Measurements from ENCODE around the gene OGFR.

The OGFR gene

GRCh38 chr20:62777528-62777830 is 27.2 kb upstream of the OGFR start:
- Histone ChIP-seq H3K36me3 (no peaks in the 10 kb centered on the region), H3K27me3 (no peaks in the 10 kb centered on the region), H3K4me1 (ENCODE audit: control insufficient read depth in 1 of 2, insufficient read depth in 1 of 2, low read depth in 1 of 2, low read length in 1 of 2) (peaks cover 41 to 48% of the 10 kb centered on the region in 2 experiments), H3K4me3 (ENCODE audit: low read depth in 1 of 2, low read length in 1 of 2) (peak overlapping the region in 1 of 2 experiments; percentile 37), H3K27ac (peak overlapping the region; percentile 83), H3K9me3 (no peaks in the 10 kb centered on the region)
- TF ChIP-seq CTCF (IDR thresholded peaks at IDR 0.05) = no peak

DNA sequence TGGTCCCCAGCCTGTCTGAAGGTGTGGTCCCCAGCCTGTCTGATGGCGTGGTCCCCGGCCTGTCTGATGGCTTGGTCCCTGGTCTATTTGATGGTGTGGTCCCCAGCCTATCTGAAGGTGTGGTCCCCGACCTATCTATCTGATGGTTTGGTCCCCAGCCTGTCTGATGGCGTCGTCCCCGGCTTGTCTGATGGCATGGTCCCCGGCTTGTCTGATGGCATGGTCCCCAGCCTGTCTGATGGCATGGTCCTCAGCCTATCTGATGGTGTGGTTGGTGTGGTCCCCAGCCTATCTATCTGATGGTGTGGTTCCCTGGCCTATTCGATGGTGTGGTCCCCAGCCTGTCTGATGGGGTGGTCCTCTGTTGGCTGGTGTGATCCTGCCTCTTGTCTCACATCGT is 26.6 kb upstream of the OGFR start:
- Histone ChIP-seq H3K4me3 (ENCODE audit: low read depth in 1 of 2, low read length in 1 of 2) (no peak overlapping the region), H3K27ac (no peak overlapping the region), H3K27me3 (no peaks in the 10 kb centered on the region), H3K4me1 (ENCODE audit: control insufficient read depth in 1 of 2, insufficient read depth in 1 of 2, low read depth in 1 of 2, low read length in 1 of 2) (peaks cover 42% of the 10 kb centered on the region in 2 experiments), H3K36me3 (no peaks in the 10 kb centered on the region), H3K9me3 (no peaks in the 10 kb centered on the region)
- TF ChIP-seq CTCF (IDR thresholded peaks at IDR 0.05) = no peak

DNA sequence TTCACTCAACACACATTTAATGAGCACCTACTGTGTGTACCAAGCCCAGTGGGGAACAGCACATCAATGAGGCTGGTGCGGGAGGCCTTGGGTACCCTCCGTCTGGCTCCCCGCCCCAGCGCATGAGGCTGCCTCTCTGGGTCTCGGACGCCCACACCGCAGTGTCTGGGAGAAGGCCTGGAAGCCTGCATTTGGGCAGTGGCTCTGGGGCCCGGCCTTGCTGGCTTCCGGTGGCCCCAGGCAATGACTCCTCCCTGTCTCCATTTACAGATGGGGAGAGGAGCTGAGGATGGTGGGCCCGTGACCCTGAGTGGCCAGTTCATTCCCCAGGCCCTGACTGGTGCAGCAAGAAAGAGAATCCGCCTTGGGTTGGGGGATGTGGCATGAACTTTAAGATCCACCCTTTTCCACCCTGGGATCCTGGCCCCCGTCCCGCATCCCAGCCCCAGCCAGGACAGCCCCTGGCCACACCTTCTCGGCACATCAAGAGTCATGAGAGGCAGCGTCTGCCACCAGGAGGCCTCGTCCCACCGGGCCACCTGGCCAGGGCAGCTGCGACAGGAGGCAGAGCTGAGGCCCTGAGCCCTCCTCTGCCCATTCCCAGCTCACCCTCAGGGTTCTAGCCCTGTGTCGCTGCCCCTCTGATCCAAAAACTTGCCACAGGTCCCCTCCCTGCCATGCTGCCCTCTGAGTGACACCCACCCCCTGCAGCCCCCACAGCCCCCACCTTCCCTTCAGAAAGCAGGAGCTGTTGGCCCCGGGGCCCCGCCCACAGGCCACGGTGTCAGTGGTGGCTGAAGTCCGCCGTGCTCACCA is 25.8 kb upstream of the OGFR start:
- Histone ChIP-seq H3K36me3 (no peaks in the 10 kb centered on the region), H3K9me3 (no peaks in the 10 kb centered on the region), H3K27ac (no peak overlapping the region), H3K4me1 (ENCODE audit: control insufficient read depth in 1 of 2, insufficient read depth in 1 of 2, low read depth in 1 of 2, low read length in 1 of 2) (peaks cover 39 to 43% of the 10 kb centered on the region in 2 experiments), H3K27me3 (no peaks in the 10 kb centered on the region), H3K4me3 (ENCODE audit: low read depth in 1 of 2, low read length in 1 of 2) (no peak overlapping the region)
- no peak for TF ChIP-seq CTCF (IDR thresholded peaks at IDR 0.05)

- Histone ChIP-seq H3K36me3 (no peaks in the 10 kb centered on the region), H3K4me3 (ENCODE audit: low read depth in 1 of 2, low read length in 1 of 2) (no peak overlapping the region), H3K9me3 (no peaks in the 10 kb centered on the region), H3K4me1 (ENCODE audit: control insufficient read depth in 1 of 2, insufficient read depth in 1 of 2, low read depth in 1 of 2, low read length in 1 of 2) (peaks cover 37 to 43% of the 10 kb centered on the region in 2 experiments), H3K27me3 (no peaks in the 10 kb centered on the region), H3K27ac (no peak overlapping the region)
- TF ChIP-seq CTCF (IDR thresholded peaks at IDR 0.05) = no peak
Observed at GRCh38 chr20:62779417-62779685, 25.3 kb upstream of the OGFR start.

GRCh38 chr20:62780204-62780603 is 24.4 kb upstream of the OGFR start:
- no peak for TF ChIP-seq CTCF (IDR thresholded peaks at IDR 0.05)
- H3K27ac ChIP-seq = no peak overlapping the region
- H3K9me3 ChIP-seq = no peaks in the 10 kb centered on the region
- peaks cover 28 to 35% of the 10 kb centered on the region in 2 experiments for H3K4me1 ChIP-seq (ENCODE audit: control insufficient read depth in 1 of 2, insufficient read depth in 1 of 2, low read depth in 1 of 2, low read length in 1 of 2)
- H3K36me3 ChIP-seq = no peaks in the 10 kb centered on the region
- no peaks in the 10 kb centered on the region for H3K27me3 ChIP-seq
- no peak overlapping the region for H3K4me3 ChIP-seq (ENCODE audit: low read depth in 1 of 2, low read length in 1 of 2)

All from neutrophil (primary cell).